ELR (cell line): ENCODE measurements around the gene WDR7.
A peak's percentile ranks its signal among the peaks of the same experiment; 100 is the strongest.

Experiments used
- DNase-seq: peaks from one replicate; pipeline ENCODE4 v3.0.0-alpha.2; 2015; ENCODE audit warnings: low read depth

The WDR7 gene

GRCh38 chr18:56722518-56722917 is 71.4 kb downstream of the WDR7 start:
- no peak for DNase-seq

- DNase-seq, result no peak
These were observed 71.9 kb downstream of the WDR7 start for GRCh38 chr18:56723068-56723467.

GRCh38 chr18:56723706-56724105 is 72.5 kb downstream of the WDR7 start:
- DNase-seq, result no peak

- DNase-seq, result no peak
These were observed 75.7 kb downstream of the WDR7 start for GRCh38 chr18:56726906-56727305.

GRCh38 chr18:56727399-56727798 is 76.2 kb downstream of the WDR7 start:
- no peak for DNase-seq

- DNase-seq, result no peak
These were observed 77.6 kb downstream of the WDR7 start for GRCh38 chr18:56728741-56729140.

GRCh38 chr18:56738184-56738583 is 87.0 kb downstream of the WDR7 start:
- no peak for DNase-seq

- no peak for DNase-seq
These were observed 88.6 kb downstream of the WDR7 start for GRCh38 chr18:56739731-56740130.

GRCh38 chr18:56740645-56741044 is 89.5 kb downstream of the WDR7 start:
- DNase-seq, result no peak

GRCh38 chr18:56741685-56742084 is 90.5 kb downstream of the WDR7 start:
- no peak for DNase-seq

GRCh38 chr18:56743115-56743514 is 92.0 kb downstream of the WDR7 start:
- DNase-seq, result no peak

GRCh38 chr18:56747032-56747658 is 96.0 kb downstream of the WDR7 start:
- no peak for DNase-seq

GRCh38 chr18:56747857-56748256 is 96.7 kb downstream of the WDR7 start:
- no peak for DNase-seq

GRCh38 chr18:56748698-56749268 is 97.6 kb downstream of the WDR7 start:
- peak; percentile 53 for DNase-seq

GRCh38 chr18:56756966-56757365 is 105.8 kb downstream of the WDR7 start:
- no peak for DNase-seq

GRCh38 chr18:56770097-56770496 is 118.9 kb downstream of the WDR7 start:
- DNase-seq, result no peak

- no peak for DNase-seq
These were observed 119.7 kb downstream of the WDR7 start for GRCh38 chr18:56770873-56771272.

- no peak for DNase-seq
These were observed 124.5 kb downstream of the WDR7 start for GRCh38 chr18:56775701-56776100.

GRCh38 chr18:56787390-56787789 is 136.2 kb downstream of the WDR7 start:
- no peak for DNase-seq

- peak; percentile 49 for DNase-seq
These were observed 138.1 kb downstream of the WDR7 start for GRCh38 chr18:56789004-56789888.

GRCh38 chr18:56789889-56790180 is 138.7 kb downstream of the WDR7 start:
- DNase-seq, result no peak

GRCh38 chr18:56795381-56795780 is 144.2 kb downstream of the WDR7 start:
- peak; percentile 30 for DNase-seq

- DNase-seq, result peak; percentile 33
These were observed 148.6 kb downstream of the WDR7 start for GRCh38 chr18:56799756-56800155.
